NCI-H1417 treated with DMSO at 0.1 percent for 48 hours (cell line): ENCODE measurements around the gene SGPP1.
A peak's percentile ranks its signal among the peaks of the same experiment; 100 is the strongest.
"Not testable (repeated sequence)": the region's sequence is repeated elsewhere in the genome, so short reads cannot be mapped to it uniquely, and the experiment has no call there.

Source experiments
- DNase-seq: peaks from one replicate; lab custom pipeline; 2025; lab: John Stamatoyannopoulos, UW

The SGPP1 gene

GRCh38 chr14:63673255-63673654, 54.6 kb downstream of the SGPP1 start:
- no peak for DNase-seq

- DNase-seq, result no peak
Observed at GRCh38 chr14:63672417-63673180, 55.3 kb downstream of the SGPP1 start.

- no peak for DNase-seq
Observed at GRCh38 chr14:63671987-63672386, 55.9 kb downstream of the SGPP1 start.

- DNase-seq, result no peak
Observed at GRCh38 chr14:63670692-63671091, 57.2 kb downstream of the SGPP1 start.

GRCh38 chr14:63666335-63666734, 61.5 kb downstream of the SGPP1 start:
- DNase-seq, result no peak

GRCh38 chr14:63663428-63664341, 64.2 kb downstream of the SGPP1 start:
- DNase-seq, result no peak

GRCh38 chr14:63662776-63663175, 65.1 kb downstream of the SGPP1 start:
- no peak for DNase-seq

- DNase-seq, result not testable (repeated sequence)
Observed at GRCh38 chr14:63661881-63662280, 66.0 kb downstream of the SGPP1 start.

- DNase-seq, result no peak
Observed at GRCh38 chr14:63659726-63660125, 68.1 kb downstream of the SGPP1 start.

- no peak for DNase-seq
Observed at GRCh38 chr14:63656194-63656593, 71.7 kb downstream of the SGPP1 start.

GRCh38 chr14:63654936-63655335, 72.9 kb downstream of the SGPP1 start:
- DNase-seq, result no peak

GRCh38 chr14:63654346-63654745, 73.5 kb downstream of the SGPP1 start:
- DNase-seq, result no peak

GRCh38 chr14:63652406-63652805, 75.5 kb downstream of the SGPP1 start:
- DNase-seq, result no peak

GRCh38 chr14:63650256-63650952, 77.5 kb downstream of the SGPP1 start:
- no peak for DNase-seq

- DNase-seq, result no peak
Observed at GRCh38 chr14:63647696-63648410, 80.0 kb downstream of the SGPP1 start.

GRCh38 chr14:63644741-63645140, 83.1 kb downstream of the SGPP1 start:
- no peak for DNase-seq

- no peak for DNase-seq
Observed at GRCh38 chr14:63642656-63643382, 85.0 kb downstream of the SGPP1 start.

GRCh38 chr14:63642229-63642611, 85.6 kb downstream of the SGPP1 start:
- DNase-seq, result peak; percentile 70

GRCh38 chr14:63641473-63642228, 86.2 kb downstream of the SGPP1 start, which contains the start of gene WDR89:
TSS of gene WDR89 (minus strand) at chr14:63641871. CDS start at chr14:63599942, 41,929 bp downstream.
- DNase-seq, result peak; percentile 85

- DNase-seq, result no peak
Observed at GRCh38 chr14:63638493-63638892, 89.4 kb downstream of the SGPP1 start.
